Effector CD4-positive, alpha-beta T cell (primary cell): ENCODE measurements around the gene PITRM1.

Experiments
- DNase-seq: peaks from one replicate; pipeline ENCODE4 v3.0.0-alpha.2; 2020

PITRM1 gene

DNA sequence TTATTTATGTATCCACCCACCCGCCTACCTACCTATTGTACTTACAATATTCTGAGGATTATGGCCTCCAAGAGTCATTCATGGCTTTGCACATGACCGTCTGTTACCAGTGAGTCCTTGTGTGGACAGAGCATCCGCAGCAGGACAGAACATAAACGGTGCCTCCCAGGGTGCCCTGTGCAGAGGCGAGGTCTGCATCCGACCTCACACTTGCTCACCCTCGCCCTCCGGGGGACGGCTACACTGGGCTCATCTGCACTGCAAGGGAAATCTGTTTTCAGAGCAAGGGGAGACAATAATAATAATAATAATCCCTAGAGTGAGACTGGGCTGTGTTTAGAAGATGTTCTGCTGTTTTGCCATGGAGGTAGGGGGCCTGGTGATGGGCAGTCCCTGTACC is 75.4 kb downstream of the PITRM1 start:
- no peak for DNase-seq

DNA sequence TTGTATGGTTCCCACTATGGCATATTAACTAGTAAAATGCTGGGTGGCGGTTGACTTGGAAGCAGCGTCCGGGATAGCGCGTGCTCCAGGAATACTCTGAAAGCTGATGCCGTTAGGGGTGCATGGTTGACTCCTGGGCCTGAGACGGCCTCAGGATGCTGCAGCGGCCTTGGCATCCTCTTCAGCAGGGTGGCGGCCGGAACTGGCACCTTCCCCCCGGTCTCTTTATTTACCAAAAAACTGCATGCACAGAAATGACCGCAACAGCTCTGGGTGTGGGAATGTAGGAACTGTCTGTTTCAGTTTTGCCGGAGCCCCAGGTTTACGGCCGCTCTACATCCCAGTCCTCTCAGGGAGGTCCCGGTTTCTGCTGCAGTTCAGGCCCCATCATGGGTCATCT is 76.4 kb downstream of the PITRM1 start:
- DNase-seq: no peak

DNA sequence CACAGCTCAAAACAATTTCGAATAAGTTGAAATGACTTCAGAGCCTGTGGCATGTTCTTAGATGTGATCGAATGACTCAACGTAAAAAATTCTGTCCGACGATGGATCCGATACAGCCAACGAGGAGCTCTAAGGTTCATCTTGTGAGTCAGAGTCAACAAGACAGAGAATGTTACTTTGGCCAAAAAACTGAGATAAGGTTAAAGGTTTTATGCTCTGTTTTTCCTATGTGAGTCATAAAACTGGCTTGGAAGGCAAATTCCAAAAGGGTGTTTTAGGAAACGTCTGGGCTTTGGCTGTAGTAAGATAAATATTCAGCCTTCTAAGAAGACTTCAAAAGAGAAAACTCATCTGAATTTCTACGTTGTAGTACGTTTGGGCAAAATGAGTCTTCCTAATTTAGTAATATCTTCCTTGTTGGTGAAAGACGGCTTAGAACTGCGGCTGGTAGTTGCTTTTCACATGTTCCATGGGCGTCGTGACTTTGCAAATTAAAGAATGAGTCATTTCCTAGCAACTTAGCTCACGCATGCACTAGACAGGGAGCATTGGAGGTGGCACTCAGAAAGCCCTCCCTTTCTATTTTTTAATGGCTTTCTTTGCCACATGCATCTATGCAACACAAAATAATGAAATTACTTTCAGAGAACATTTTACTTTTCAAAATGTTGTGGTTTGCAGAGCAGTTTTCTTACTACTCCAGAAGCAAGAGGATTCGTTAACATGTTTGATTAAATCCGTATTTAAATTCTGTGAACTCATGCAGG is 77.0 kb downstream of the PITRM1 start:
- DNase-seq: no peak

DNA sequence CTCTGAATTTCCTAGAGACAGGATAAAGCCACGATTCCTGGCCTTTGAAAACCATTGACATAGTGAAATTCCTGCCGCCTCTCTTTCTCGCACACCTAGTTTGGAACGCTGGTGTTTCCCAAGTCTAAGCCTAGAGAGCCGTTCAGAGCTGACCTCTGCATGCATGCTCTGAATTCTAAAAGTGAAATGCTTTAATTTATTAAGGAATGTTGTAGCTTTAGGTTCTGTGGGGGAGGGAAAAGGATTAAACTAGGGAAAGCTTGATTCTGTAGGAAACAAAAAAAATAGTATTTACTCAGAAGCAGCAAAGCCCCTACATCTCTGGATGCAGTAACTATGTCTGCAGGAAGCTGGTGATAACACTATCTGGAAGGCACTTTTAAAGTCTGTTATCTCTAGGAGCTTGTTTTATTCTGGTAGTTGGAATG is 78.0 kb downstream of the PITRM1 start:
- no peak for DNase-seq

DNA sequence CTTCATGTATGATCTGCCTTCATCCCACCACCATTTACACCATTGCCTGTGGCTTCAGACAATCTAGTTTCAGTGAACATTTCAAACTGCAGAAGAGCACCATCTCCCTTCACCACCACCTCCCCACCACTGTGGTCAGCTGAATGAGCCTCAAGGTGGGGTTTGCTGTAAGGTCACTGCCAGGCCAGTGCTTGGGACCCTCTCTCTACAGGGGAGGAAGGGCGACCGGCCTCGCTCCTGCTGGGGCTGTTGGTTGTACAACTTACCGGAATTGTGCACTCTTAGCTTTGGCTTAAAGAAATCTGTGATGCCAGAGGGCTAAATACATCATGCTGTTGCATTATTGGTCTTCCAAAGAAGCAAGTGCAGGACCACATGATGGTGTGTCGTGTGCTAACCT is 78.6 kb downstream of the PITRM1 start:
- no peak for DNase-seq

DNA sequence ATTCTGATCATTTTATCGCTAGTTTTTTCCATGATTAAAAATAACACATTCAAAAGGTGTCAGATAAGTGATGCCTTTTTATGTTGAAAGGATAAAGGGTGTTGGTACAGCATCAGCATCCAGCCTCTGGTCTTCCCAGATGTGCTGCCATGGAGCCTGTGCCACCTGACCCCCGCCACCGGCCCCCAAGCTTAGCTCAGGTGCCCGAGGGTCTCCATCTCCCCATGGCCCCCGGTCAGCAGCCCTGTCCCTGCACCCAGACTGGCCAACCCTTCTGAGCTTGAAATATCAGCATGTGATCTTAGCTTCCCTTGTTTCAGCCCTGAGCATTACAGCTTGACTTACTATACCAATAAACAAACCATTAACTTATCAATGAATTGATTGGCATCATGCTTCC is 80.7 kb downstream of the PITRM1 start:
- DNase-seq: no peak

DNA sequence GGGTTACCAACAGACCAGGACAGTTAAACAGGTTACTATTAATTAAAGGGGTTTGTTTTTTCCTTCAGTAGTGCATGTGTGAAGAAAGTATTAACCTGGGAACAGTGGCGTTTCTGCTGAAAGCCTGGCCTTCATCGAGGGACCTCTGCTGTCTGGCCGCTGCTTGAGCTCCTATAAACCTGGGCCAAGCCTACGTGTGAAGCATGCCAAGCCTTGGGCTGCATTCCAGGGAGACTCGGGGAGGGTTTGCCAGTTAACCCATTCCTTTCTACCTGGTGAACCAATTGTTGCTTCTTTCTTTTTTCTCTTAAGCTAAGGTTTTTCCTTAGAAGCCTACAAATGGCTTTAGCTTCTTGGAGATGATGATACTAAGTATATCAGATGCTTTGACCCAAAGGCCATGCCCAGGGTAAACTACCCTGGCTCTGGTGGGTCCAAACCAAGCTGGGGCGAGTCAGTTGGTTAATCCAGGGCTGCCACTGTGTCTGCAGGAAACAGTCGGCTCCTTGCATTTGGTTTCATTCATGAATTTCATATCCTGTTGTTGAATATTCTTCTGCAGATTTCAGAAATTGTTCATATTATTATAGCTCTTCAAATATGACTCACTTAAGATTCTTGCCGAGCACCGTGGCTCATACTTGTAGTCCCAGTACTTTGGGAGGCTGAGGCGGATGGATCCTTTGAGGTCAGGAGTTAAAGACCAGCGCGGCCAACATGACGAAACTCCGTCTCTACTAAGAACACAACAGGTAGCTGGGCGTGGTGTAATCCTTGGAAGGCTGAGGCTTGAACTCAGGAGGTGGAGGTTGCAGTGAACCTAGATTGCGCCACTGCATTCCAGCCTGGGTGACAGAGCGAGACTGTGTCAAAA is 81.4 kb downstream of the PITRM1 start:
- no peak for DNase-seq

DNA sequence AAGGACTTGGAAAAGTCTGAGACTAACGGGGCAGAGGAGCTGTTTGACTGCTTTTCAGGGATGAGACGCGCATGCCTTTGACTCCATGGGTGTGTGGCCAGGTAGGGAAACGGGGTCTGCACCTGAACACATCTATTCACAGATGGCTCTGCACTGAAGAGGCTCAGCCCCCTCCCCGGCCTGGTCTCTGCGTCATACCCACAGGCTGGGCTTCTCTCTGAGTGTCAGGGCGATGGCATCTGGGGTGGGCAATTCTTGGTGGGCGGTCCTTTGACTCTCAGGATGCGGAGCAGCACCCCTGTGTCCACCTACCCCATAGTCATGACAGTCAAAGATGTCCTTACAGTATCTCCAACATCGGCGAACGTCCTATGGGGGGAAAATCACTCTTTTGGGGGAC is 82.2 kb downstream of the PITRM1 start:
- DNase-seq: no peak
